Globus pallidus (tissue), 1 donor: ENCODE results near the gene GRIK2.

Source experiments
- DNase-seq: peaks from one replicate; pipeline ENCODE4 v3.0.0-alpha.2; 2015; ENCODE audit warnings: low spot score

Gene GRIK2

GRCh38 chr6:101458336-101458735, 64.8 kb downstream of the GRIK2 start:
- no peak for DNase-seq

DNA sequence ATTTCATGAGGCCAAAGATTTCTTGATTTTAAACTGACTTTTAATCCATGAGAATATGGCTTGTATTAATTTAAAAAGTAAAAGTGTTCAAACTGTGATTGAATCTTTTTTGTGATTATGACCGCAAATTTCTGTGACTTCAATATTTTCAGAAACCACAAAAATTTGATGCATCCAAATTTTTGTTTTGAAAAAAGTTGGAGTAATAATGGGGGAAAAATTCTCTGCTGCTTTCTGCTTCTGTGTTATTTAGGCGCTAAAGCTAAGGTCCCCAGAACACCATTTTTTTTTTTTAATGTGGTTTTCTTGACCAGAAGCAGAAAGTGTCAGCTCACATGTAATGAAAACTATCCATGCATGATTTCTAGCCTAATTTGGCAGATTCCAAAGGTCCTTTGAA, 65.3 kb downstream of the GRIK2 start:
- no peak for DNase-seq

DNA sequence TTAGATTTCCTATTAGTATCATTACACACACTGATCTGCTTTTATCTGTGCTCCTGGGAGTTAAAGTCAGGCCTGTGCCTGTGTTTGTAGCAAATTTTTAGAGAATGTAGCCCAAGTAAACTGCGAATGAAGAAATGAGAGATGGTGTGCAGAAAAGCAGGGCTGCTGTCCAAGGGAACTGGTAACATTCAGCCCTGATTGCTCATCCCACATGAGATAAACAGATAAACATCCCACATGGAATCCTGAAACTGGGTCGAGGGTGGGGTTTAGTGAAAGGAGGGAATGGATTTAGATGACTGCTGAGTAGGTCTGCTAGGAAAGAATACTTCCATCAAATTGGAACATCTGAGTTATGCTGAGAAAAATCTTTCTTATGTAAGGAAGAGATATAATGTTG, 69.1 kb downstream of the GRIK2 start:
- no peak for DNase-seq

DNA sequence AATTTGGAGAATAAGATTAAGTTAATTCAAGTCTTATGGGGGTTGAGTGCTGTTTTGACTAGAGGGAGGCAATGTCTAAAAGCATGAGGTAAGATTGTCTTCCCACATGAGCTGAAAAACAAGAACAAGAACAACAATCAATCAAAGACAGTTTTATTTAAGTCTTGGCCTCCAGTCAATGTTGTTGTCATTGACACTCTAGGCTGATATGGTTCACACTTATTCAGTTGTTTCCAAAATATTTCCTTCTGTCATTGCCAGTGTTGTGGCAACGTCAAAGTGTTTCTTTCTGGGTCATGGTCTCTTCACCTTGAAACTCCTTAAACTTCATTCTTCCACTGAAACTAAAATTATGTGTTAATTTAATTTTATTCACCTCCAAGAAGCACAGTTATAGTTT, 72.4 kb downstream of the GRIK2 start:
- DNase-seq: no peak

- DNase-seq: no peak
Observed at GRCh38 chr6:101477436-101477835, 83.9 kb downstream of the GRIK2 start.

DNA sequence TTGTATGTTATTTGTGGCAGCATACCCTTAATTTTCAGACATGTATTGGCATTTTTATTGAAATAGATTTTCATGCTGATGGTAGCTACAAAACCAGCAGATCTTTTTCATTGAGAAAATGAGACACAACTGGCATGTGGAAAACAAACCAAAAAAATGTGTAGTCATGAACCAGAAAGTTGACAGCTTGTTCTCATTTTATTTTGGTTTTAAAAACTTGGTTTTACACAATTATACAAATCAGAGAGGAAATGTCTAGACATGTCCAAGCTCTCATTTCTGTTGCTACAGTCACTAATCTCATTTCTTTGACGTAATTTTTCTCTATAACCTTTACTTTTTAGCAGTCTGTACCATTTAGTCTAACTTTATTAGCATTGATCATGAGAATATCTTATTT, 85.4 kb downstream of the GRIK2 start:
- no peak for DNase-seq

DNA sequence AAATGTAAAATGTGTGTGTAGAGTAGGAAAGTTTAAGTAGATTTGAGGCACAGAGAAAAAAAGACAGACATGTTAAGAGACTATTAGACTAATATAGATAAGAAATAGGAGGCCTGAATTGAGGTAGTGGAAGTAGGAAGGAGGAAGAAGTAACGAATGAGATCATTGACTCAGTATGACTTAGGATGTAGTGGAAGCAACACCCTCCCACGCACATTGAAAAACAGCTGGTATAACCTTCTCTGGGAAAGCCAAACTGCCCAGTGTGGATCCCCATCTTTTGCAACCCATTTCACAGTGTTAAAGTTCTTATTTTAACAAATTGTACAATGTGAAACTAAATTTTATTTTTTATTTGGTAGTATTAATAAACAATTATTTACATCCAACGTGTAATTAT, 89.1 kb downstream of the GRIK2 start:
- DNase-seq: no peak

- no peak for DNase-seq
Observed at GRCh38 chr6:101484781-101485180, 91.3 kb downstream of the GRIK2 start.

- no peak for DNase-seq
Observed at GRCh38 chr6:101486124-101486523, 92.6 kb downstream of the GRIK2 start.

DNA sequence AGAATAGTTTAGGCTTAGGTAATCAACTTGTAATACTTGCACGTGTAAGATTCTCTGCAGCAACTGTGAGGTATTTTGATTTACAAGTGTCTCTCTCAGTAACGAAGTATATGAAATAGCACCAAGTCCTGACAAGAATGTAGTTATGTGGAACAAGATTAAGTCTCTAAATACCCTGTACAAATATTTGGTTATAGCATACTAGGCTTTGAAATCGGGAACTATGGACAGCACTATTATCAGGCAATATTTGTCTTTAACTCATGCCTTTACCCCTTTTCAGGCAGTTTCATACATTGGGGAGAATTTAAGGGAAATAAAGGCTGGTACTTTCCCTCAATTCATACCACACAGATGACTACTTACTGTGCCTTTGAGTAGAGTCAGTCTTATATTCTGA, 93.2 kb downstream of the GRIK2 start:
- no peak for DNase-seq

- no peak for DNase-seq
Observed at GRCh38 chr6:101489456-101489855, 95.9 kb downstream of the GRIK2 start.

- DNase-seq: no peak
Observed at GRCh38 chr6:101490857-101491256, 97.3 kb downstream of the GRIK2 start.

DNA sequence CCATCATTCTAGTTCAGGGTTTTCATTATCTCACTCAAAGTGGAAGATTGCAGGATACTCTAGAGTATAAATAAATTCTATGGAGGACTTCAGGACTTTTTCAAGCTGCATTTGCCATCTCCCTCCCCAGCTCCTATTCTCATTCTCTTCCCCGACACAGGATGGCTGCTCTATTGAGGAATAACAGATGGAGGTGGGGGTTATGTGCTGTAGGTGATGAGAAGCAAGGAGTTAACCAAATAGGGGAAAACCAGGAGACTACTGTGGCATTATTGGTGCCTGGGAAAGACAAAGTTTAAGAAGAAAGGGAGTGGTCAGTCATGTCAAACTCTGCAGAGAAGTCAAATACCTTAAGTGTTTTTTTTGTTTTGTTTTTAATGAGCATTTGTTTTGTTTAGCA, 109.3 kb downstream of the GRIK2 start:
- no peak for DNase-seq

DNA sequence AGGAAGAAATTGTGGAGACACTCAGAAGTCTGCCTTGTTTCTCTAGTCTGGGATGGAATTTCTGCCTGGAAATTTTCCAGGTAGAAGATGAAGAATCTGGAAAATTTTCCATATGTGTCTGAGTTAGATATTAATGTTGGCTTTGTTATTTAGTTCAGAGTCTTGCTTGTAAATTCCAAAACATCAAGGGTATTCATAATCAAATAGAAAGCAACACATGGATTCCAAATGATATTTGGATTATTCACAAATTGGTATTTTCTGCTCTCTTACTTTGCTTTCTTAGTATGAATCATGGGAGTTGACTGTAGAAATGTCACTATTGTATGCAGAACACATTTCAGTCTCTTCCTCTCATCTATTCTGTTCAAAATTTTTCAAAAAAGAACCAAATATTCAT, 116.0 kb downstream of the GRIK2 start:
- no peak for DNase-seq

- DNase-seq: no peak
Observed at GRCh38 chr6:101513181-101513580, 119.7 kb downstream of the GRIK2 start.

DNA sequence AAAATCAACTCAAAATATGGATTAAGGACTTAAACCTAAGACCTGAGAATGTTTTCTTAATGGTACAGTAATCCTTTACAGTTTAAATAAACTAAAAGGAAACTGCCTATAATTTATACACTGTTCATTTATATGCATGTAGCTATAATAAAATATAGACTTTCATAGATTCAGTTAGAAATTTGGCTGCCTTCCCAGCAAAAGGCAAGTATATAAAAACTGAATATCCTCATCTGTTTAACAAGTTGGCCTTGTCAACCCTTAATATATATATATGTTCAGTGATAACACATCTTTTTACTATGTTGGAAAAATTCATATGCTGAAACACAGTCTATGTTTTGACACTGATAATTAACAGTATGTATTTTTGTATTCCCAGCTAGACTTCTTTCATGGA, 123.1 kb downstream of the GRIK2 start:
- no peak for DNase-seq

- DNase-seq: no peak
Observed at GRCh38 chr6:101517632-101518031, 124.1 kb downstream of the GRIK2 start.

GRCh38 chr6:101522254-101522653, 128.7 kb downstream of the GRIK2 start:
- DNase-seq: no peak

- no peak for DNase-seq
Observed at GRCh38 chr6:101527467-101527866, 134.0 kb downstream of the GRIK2 start.

DNA sequence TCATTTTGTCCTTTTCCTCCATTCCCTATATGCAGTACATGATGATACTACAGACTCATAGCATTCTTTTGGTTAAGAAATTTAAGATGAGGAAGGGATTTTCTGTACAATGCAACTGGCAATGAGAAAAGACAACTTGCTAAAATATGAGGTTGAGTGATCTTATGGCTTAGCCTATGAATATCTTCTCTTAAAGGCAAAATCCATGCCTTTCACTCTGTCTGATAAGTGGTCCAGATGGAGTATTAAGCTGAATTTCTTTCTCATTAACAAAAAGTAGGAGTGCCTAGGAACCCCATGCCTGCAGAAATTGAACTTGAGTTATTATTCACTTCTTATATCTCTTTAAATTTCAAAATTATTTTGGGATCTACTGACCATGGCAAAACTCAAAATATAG, 135.3 kb downstream of the GRIK2 start:
- no peak for DNase-seq

- DNase-seq: no peak
Observed at GRCh38 chr6:101531538-101531937, 138.0 kb downstream of the GRIK2 start.

DNA sequence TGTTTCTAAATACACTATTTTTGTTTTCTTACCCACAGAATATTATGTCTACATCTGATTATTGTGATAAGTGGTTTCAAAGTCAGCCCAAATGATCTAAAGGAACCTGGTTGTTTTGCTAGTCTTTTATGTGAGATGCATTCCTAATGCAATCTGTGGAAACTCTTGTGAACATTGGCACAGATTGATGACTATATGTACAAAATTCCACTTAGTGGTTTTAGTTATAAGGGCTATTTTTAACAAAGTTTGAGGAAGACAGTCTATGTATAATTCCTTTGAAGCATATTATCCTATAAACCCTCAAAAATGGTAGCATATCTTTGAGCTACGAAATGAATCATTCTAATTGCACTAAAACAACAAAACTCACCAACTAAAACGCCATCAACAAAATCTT, 140.9 kb downstream of the GRIK2 start:
- no peak for DNase-seq

DNA sequence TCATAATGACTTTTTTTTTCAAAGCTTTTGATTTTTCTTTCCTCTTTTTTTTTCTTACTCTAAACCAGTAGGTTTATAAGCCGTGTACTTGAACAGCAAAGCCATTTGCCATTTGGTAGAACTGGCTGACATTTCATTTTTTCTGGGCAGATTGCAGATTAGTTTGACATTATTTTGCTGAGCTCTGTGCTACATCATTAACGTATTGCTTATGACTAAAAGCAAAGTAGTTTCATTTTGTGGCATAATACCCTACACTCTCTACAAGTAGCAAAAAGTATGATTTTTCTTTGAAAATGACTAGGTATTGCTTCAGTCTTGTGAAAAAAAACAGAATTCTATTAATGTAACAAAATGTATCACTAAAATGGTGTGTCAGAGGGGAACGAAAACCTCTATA, 141.3 kb downstream of the GRIK2 start:
- no peak for DNase-seq

GRCh38 chr6:101537753-101538316, 144.3 kb downstream of the GRIK2 start:
- DNase-seq: no peak
